GM18505 (cell line): ENCODE results near the gene BIN1.

ENCODE experiments used
- ATAC-seq: cut with Tn5 transposase; IDR thresholded peaks from one replicate; pipeline ENCODE4 v1.9.1; 2021; ENCODE audit not compliant: unreplicated experiment
- POLR2A ChIP-seq: IDR thresholded peaks from 4 replicates; pipeline ENCODE4 v1.6.1; 2011; ENCODE audit warnings: borderline replicate concordance; ENCODE audit not compliant: insufficient read depth, insufficient read length; ENCODE audit errors: extremely low read depth

Gene BIN1

DNA sequence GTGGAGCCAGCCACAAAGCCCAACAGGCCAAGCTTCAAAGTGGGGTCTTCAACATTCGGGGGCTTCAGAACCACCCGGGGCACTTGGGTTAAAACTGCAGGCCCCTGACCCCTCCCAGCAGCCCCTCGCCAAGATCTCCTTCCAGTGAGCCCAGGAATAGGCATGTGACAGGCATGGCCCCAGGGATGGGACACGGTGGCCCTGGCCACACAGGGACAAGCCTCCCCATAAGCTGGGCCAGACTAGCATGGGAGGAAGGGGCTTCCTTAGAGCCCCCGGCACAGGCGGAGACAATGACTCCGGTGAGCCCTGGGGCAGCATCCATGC, 52.4 kb downstream of the BIN1 start:
- ATAC-seq, result no peak
- no peak for TF ChIP-seq POLR2A

DNA sequence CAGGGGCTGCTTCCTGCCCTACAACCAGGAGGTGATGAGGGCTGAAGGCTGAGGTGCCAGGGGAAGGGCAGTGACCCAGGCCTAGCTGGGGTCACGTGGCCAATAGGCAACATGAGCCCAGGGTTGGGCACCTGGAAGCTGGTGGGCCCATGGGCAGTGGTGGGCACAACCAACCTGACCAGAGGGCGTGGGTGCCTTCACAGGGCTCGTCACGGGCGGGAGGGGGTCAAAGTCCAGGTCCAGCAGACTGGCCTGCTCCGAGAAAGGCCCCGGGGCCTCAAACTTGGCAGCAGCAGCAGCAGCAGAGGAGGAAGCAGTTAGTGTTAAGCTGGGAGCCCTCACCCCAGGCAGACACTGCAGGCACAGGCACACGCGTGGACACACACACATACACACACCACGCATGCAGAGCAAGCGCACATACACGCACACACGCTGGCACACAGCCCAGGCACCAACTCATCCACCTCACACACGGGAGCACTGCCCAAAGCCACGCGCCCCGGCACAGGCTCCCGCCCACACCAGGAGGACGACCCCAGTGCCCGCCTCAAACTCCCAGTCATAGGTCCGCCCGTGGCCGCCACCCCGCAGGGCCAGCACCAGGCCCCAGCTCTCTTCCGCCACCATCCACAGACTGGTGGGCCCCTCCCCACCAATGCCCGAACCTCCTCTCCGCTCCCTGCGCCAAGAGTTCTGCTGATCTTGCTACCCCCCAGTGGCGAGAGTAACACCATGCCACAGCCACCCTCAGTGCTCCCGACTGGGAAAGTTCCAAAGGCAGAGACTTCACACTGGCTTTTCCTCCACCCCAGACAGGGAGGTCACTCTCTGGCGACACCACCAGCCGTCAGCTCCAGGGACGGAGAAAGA, 53.0 kb downstream of the BIN1 start:
- ATAC-seq, result no peak

DNA sequence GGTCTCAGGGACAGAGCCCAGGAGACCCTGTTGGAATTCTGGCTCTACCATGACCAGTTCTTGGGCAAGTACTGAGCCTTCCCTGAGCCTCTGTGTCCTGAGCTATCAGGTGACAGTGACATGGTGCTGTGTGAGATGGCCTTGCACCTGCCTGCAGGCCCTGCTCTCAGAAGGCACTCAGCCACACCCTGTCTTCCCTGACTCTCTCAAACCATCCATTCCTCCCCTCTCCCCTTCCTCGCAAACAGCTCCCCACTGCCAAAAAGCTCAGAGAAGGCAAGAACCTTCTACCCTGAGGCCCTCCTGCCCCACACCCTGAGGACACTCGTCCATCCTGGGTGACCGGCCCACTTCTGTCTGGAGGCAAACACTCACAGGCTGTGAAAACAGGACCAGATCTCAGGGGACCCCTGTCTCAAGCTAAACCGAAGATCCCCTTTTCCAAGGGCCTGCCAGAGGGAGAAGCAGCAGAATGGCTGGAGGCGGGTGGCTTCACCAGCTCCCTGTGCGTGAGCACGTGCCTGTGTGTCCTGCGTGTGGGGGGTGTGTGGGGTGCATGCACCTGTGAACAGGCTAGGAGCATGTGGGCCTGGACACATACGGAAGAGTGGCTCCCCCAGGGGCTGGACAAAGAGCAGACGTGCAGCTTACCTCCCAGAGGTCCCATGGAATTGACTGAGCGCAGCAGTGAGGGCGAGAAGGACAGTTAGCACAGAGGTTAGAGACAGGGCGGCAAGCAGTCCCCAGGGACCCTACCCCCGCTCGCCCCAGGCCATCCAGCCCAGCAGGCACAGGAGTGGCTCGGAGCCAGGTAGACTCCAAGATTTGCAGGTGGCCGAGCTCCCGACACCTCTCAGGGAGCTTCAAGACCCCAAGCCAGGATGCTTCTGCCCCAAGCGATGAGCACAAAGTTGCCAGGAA, 53.9 kb downstream of the BIN1 start:
- ATAC-seq, result no peak
- TF ChIP-seq POLR2A, result no peak

More for the DNA sequence above, 53.0 kb downstream of the BIN1 start:
- no peak for TF ChIP-seq POLR2A

GRCh38 chr2:127052057-127052770, 54.7 kb downstream of the BIN1 start:
- no peak for TF ChIP-seq POLR2A
- ATAC-seq, result no peak

DNA sequence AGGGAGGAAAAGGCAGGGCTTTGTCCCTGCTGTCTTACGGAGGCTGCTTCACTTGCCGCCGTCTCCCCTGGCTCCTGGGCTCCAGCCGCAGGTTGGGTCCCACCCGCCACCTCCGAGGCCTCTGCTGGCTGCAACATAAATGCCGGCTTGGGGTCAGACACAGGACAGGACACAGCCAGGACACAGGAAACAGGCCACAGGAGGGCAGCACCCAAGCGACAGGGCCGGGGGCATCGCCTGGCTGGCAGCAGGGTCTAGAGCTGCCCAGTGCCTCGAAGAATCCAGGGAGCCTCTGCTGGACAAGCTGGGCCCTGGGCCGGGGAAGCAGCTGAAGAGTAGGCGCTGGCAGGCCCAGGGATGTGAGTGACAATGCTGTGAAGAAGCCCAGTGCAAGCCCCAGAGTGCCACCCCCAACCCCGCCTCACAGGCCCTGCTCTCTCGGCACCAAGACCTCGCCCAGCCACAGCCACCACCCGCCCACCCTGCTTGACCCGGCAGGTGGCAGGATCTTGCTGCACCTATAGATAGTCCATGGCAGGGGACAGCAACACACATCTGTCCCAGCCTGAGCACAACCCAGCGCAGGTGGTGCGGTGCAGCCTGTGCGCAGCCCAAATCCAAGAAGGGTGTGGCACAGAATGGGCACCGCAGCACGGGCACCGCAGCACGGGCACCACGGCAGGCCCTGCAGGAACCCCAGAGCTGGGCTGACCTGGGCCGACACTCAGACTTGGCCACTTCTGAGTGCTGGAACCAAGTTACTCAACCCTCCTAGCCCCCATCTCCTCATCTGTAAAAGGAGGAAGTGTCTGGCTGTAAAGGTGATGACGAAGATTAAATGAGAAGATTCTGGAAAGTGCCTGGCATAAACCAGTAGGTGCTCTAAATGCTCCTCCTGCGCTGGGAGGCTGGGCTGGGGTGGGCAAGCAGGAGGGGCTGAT, 55.6 kb downstream of the BIN1 start:
- ATAC-seq, result no peak
- TF ChIP-seq POLR2A, result no peak

DNA sequence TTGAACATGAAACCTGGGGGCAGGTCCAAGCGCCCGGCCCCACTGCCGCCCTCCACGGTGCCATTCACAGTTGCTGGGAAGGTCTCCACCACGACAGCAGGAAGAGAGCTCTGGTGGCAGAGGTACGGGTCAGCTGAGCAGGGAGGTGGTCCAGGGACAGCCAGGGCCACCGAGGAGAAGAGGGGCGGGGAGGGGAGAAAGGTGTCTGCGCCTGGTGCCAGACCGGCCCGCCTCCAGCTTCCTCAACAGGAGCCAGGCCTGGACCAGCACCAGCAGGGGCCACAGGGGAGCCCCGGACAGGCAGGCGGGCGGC, 56.2 kb downstream of the BIN1 start:
- ATAC-seq, result no peak
- no peak for TF ChIP-seq POLR2A

DNA sequence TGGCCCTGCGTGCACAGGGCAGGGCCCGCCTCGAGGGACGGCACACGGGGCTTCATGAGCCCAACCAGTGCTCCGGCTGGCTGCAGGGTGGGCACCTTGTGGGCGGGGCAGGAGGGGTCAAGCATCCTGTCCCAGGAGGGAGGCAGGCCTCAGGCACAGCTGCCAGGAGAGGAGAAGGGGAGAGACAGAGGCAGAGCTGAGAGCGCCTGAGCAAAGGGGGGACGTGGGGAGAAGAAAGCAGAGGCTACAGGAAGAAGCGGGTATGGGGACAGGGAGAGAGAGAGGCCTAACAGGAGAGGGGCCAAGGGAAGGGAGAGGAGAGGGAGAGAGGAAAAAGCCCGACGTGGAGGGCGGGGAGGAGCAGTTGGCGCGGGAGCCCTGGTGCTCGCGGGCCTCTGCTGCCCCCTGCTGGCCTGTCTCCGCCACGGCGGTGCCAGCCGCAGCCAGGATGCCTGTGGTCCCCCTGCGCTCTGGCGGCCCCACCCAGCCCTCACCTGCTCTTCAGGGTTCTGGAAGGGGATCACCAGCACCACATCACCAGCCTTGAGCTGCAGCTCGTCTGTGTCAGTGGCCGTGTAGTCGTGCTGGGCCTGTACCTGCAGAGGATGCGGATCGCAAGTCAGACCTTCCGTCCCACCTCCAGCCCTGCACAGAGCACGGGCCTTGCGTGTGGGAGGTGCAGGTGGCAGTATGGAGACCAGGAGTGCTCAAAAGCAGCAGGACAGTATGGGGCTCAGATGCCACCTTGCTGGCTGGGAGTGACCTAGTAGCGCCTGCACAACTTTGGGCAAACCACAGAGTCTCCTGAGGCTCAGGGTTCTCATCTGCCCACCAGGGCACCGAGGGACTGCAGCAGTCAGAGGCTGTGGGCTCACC, 56.8 kb downstream of the BIN1 start:
- no peak for TF ChIP-seq POLR2A
- ATAC-seq, result no peak

DNA sequence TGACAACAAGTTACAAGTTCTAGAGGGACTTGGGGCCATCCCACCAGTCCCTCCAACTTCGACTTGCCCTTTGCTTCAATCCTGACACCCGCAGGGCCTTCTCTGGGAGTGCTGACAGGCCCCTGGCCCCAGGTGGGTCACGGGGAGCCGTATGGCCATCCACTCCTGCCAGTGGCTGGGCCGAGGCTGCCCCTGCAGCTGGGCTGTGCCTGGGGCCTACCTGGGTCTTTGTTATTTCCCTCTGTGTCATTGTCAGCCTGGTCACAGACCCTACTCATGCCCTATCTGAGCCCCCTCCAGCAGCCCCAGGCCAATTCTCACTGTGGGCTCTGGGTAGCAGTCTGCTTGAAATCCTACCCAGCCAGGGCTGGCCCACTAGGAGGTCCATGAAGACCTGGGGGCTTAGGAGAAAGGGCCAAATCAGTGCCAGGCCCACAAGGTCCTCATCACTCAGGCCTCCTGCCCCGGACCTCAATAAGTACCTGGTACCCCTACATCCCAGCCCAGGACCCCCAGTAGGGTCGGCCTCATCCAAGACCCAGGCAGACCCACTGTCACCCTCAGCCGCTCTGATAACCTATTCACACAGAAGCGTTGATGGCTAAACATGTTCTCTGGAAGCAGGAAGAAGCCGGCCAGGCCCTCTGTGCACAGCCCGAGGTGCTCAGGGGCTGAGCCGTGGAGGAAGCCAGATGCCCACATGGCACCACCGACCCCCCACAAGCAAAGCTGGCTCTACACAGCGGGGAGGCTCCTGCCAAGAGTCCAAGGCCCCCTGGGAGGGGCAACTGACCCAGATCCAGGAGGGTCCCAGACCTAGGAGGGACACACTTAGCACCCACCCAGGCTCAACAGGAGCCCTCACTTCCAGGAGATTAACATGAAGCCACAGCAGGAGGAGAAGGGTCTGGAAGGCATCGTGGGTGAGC, 57.7 kb downstream of the BIN1 start:
- TF ChIP-seq POLR2A, result no peak
- ATAC-seq, result no peak

GRCh38 chr2:127048618-127048935, 58.4 kb downstream of the BIN1 start:
- TF ChIP-seq POLR2A, result no peak
- no peak for ATAC-seq

DNA sequence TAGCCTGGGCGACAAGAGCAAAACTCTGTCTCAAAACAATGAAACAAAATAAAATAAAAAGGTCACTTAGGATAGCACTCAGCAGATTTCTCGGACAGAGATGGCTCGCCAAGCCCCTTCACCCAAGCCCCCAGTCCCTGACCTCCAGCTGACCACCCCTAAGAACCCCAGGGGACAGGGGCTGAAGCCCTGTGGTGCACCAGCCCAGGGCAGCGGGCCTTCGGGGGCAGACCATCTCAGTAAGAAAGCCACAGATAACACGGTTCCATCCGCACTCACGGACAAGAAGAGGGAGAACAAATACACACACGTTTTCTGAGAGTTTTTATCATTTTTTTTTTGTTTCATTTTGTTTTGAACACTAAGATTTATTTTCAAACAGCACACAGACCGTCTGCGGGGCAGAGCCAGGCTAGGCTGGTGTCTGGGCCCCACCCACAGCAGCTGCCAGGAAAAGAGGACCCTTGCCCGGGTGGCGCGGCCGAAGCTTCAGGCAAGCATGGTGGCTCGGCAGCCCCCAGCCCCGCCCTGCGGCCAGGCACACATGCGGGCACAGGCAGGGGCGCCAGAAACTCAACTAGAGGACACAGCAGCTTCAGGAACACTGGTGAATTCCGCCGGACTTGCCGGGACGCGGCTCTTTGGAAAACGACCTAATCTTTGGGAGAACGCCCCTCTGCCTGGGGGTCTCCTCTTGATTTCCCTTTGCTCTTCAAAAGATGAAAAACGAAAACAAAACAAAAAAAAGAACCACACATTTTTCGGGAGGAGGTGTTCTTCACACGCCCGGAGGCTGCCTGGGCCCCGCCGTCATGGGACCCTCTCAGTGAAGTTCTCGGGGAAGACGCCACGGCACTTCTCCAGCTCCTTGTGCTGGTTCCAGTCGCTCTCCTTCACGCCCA, 59.0 kb downstream of the BIN1 start:
- TF ChIP-seq POLR2A, result no peak
- no peak for ATAC-seq
